Measurements from ENCODE around the gene USP5. TPM values are rescaled to one million over a fixed set of nuclear protein-coding genes. Genes with fewer than 3 reads are reported as not detected.

Gene USP5
- polyA plus RNA-seq, 1 donor (not counting 4 experiments of a cell fraction or from before 2014, with no cell fraction given): 58.3 TPM

- FAIRE-seq (no peak), DNase-seq (ENCODE audit: low read depth, low spot score) (no peak)
- no peak overlapping the region for H3K4me3 ChIP-seq (ENCODE audit: control insufficient read depth in 2 of 3, extremely low read depth in 1 of 3, insufficient read depth in 2 of 3, low read depth in 1 of 3, low read length in 3 of 3)
- no peaks in the 10 kb centered on the region for H3K9me1 ChIP-seq (ENCODE audit: control insufficient read depth, extremely low read depth, insufficient read depth, low read length)
- TF ChIP-seq CTCF (optimal IDR thresholded peaks at IDR 0.05 in 1 of 3, IDR thresholded peaks at IDR 0.05 in 1 of 3, conservative IDR thresholded peaks at IDR 0.05 in 1 of 3; ENCODE audit: extremely low read depth in 1 of 3, insufficient read depth in 2 of 3, low read length in 3 of 3) (no peak), EZH2 (IDR thresholded peaks at IDR 0.05; ENCODE audit: low read length) (no peak)
- H3K79me2 ChIP-seq (ENCODE audit: control insufficient read depth, insufficient read depth, low read length): no peaks in the 10 kb centered on the region
- no peaks in the 10 kb centered on the region for H3K36me3 ChIP-seq (ENCODE audit: control insufficient read depth in 2 of 2, extremely low read depth in 1 of 2, insufficient read depth in 2 of 2, low read length in 2 of 2)
- H3K9ac ChIP-seq (ENCODE audit: control insufficient read depth, extremely low read depth, insufficient read depth, low read length): no peak overlapping the region
- dilution Hi-C loops (cut with MboI; ENCODE audit: extremely low pct_ligation_motif_present, low sequenced_read_pairs): no loop called here
- H3K9me3 ChIP-seq (ENCODE audit: control insufficient read depth, low read depth, low read length): no peaks in the 10 kb centered on the region
- peaks cover 27% of the 10 kb centered on the region for H3K27me3 ChIP-seq (ENCODE audit: control insufficient read depth, extremely low read depth, insufficient read depth, low read length)
- no peaks in the 10 kb centered on the region for H3K4me1 ChIP-seq (ENCODE audit: control insufficient read depth, extremely low read depth, insufficient read depth, low read length)
- no peaks in the 10 kb centered on the region for H4K20me1 ChIP-seq (ENCODE audit: control insufficient read depth, extremely low read depth, insufficient read depth, low read length)
- H2AFZ ChIP-seq (ENCODE audit: control insufficient read depth, low read length): no peak overlapping the region
- no peak overlapping the region for H3K4me2 ChIP-seq (ENCODE audit: control insufficient read depth, extremely low read depth, insufficient read depth, low read depth, low read length)
- no peak overlapping the region for H3K27ac ChIP-seq (ENCODE audit: control insufficient read depth, insufficient read depth, low read length)
These were observed 18.6 kb upstream of the USP5 start for GRCh38 chr12:6833189-6833890.

DNA sequence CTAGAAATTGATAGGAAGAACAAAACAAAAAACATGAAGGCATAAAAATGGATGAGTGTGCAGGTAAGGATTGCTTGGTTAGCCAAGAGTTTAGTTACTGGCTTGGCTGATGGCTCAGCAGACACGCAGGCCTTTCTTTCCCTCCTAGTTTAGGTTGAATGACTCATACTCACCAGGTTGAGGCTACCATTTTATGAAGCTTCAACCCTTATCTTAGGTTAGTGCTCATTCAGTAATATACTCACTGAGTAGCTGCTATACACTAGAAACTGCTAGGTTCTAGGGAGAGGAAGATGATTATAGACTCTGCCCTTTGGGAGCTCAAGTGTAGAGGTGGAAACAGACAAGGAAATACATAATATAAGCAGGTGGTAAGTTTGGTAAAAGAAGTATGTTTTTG is 17.7 kb upstream of the USP5 start:
- H3K27ac ChIP-seq (ENCODE audit: control insufficient read depth, insufficient read depth, low read length): no peak overlapping the region
- TF ChIP-seq CTCF (optimal IDR thresholded peaks at IDR 0.05 in 1 of 3, IDR thresholded peaks at IDR 0.05 in 1 of 3, conservative IDR thresholded peaks at IDR 0.05 in 1 of 3; ENCODE audit: extremely low read depth in 1 of 3, insufficient read depth in 2 of 3, low read length in 3 of 3): no peak
- TF ChIP-seq EZH2 (IDR thresholded peaks at IDR 0.05; ENCODE audit: low read length): no peak
- H3K4me2 ChIP-seq (ENCODE audit: control insufficient read depth, extremely low read depth, insufficient read depth, low read depth, low read length): no peak overlapping the region
- H3K4me3 ChIP-seq (ENCODE audit: control insufficient read depth in 2 of 3, extremely low read depth in 1 of 3, insufficient read depth in 2 of 3, low read depth in 1 of 3, low read length in 3 of 3): no peak overlapping the region
- peaks cover 0 to 3% of the 10 kb centered on the region in 2 experiments for H3K36me3 ChIP-seq (ENCODE audit: control insufficient read depth in 2 of 2, extremely low read depth in 1 of 2, insufficient read depth in 2 of 2, low read length in 2 of 2)
- peaks cover 2% of the 10 kb centered on the region for H4K20me1 ChIP-seq (ENCODE audit: control insufficient read depth, extremely low read depth, insufficient read depth, low read length)
- H3K79me2 ChIP-seq (ENCODE audit: control insufficient read depth, insufficient read depth, low read length): no peaks in the 10 kb centered on the region
- H2AFZ ChIP-seq (ENCODE audit: control insufficient read depth, low read length): no peak overlapping the region
- FAIRE-seq (no peak), DNase-seq (ENCODE audit: low read depth, low spot score) (no peak)
- no peaks in the 10 kb centered on the region for H3K9me1 ChIP-seq (ENCODE audit: control insufficient read depth, extremely low read depth, insufficient read depth, low read length)
- no peaks in the 10 kb centered on the region for H3K4me1 ChIP-seq (ENCODE audit: control insufficient read depth, extremely low read depth, insufficient read depth, low read length)
- peaks cover 20% of the 10 kb centered on the region for H3K27me3 ChIP-seq (ENCODE audit: control insufficient read depth, extremely low read depth, insufficient read depth, low read length)
- H3K9ac ChIP-seq (ENCODE audit: control insufficient read depth, extremely low read depth, insufficient read depth, low read length): no peak overlapping the region
- dilution Hi-C loops (cut with MboI; ENCODE audit: extremely low pct_ligation_motif_present, low sequenced_read_pairs): no loop called here
- H3K9me3 ChIP-seq (ENCODE audit: control insufficient read depth, low read depth, low read length): no peaks in the 10 kb centered on the region
